Measurements from ENCODE around the gene ZFYVE21.

DNA sequence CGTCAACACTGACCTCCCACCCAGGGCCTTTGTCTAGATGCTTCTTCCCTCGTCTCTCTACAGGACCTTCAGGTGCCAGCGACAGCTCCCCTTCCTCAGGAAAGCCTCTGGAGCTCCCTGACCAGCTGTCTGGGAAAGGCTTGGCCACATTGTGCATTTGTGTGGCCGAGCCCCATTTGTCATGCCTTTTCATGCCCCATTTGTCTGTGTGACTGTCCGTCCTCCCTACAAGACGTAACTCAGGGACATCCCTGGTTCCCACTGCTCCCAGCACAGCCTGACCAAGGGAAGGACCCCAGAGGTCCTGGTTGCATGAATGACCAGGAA, 23.8 kb downstream of the ZFYVE21 start:
- TF ChIP-seq CTCF (conservative IDR thresholded peaks at IDR 0.05 in 1 of 2, IDR thresholded peaks at IDR 0.05 in 1 of 2; ENCODE audit: extremely low read depth in 1 of 2, insufficient read depth in 1 of 2, low read depth in 1 of 2, low read length in 2 of 2) = no peak
- TF ChIP-seq EZH2 (IDR thresholded peaks at IDR 0.05; ENCODE audit: borderline replicate concordance, low read length) = no peak
